T47D (cell line): ENCODE results near the gene PTCD1.
"Not testable (repeated sequence)": the region's sequence is repeated elsewhere in the genome, so short reads cannot be mapped to it uniquely, and the experiment has no call there.

Experiments used
- DNase-seq, 2 experiments: peaks; one replicate each; pipeline versions ENCODE4 v3.0.0 to v3.0.0-alpha.2; 2011 to 2012; ENCODE audit warnings: low read depth in 1 of 2, low spot score in 1 of 2
- JUND ChIP-seq: IDR thresholded peaks from 2 replicates; pipeline ENCODE4 v1.6.1; 2012; ENCODE audit warnings: low read depth
- in situ Hi-C: cut with HindIII; loops from 2 replicates; pipeline ENCODE4 v1.10.0; 2016; ENCODE audit warnings: low sequenced_read_pairs, low pct_unique_long_range_greater_than_20kb

PTCD1 gene

GRCh38 chr7:99397297-99397983 is 41.2 kb downstream of the PTCD1 start:
- in situ Hi-C loops, result no loop called here
- no peak for TF ChIP-seq JUND
- no peak for DNase-seq

DNA sequence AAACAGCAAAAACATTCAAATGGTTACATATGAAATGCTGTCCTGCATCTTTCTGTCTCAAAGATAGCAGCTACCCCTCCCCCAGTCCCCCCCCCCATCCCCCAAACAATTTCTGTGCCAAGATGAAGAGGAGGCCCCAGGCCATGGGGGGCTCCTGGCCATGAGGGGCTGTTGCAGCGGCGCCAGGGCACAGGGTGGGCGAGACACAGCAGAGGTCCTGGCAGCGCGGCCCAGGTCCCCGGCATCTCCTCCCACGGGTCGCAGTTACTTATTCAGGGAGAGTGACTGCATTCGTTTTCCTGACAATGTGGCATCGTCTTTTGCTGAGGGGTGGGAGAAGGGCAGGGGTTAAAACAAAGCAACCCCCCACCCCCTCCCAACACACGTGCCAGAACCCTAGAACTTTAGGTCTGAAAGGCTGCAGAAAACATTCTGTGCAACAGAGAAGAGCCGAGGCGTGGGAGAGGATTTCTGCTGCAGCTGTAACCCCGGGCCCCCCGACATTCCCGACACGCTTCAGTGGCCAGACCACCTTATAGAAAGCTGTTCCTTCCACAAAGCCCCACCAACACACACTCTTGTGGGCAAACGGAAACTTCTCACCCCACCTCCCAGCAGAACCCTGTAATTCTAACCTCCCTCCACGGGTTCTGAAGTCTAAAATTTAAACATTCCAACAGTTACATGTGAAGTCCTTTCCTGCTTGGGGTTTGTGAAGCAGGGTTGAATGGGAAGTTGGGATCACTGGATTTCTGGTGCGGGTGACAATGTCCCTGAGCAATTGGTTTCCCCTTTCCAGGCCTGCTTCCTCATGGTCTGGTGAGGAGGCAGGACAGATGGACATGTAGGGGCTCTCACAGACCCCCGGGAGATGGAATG is 41.9 kb downstream of the PTCD1 start:
- in situ Hi-C loops, result no loop called here
- TF ChIP-seq JUND, result no peak
- DNase-seq, result no peak

DNA sequence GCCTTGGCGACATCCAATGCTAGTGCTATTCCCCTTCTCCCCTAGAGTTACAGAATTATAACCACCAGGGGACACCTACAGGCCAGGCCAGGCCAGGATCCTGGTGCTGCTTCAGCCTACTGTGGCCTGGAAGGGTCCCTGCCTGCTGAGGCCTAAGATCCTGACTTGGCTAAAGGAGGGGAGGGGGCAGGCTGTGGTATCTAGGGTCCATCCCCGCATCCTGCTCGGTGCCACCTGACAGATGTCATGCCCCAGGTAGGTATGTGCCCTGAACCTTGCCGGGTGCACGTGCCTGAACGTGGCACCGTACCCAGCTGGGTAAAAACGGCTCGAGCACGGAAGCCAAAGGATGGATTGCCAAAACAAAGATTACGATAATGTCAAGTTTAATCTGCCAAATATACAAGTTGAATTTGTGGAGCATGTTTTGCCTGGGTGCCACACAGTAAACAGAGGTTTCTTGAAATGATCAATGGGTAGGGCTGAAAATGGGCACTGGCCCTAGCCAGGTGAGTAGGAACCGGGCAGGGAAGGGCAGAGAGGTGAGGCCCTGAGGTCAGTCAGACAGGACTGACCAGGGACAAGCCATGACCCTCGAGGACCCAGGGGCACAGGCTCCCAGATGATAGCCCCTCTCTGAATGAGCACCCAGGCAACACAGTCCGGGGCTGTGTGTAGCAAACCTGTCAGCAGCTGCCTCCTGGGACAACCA is 42.8 kb downstream of the PTCD1 start:
- DNase-seq, result no peak
- TF ChIP-seq JUND, result no peak
- in situ Hi-C loops, result no loop called here

DNA sequence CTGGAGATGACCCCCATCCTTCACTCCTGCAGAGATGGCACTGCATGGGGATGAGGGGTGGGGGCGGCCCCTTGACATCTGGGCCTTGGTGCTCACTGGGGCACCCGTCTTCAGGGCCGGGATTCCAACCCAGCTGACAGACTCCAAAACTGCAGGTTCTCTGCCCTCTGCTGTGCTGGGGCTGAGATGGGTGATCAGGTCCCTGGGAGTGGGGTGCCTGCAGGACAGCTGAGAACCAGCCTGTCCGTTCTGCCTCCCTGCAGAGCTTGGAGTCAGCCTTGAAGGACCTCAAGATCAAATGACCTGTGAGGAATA is 44.5 kb downstream of the PTCD1 start:
- in situ Hi-C loops, result no loop called here
- no peak for DNase-seq
- TF ChIP-seq JUND, result no peak

GRCh38 chr7:99393355-99394187 is 45.0 kb downstream of the PTCD1 start:
- no peak for TF ChIP-seq JUND
- DNase-seq, result no peak
- in situ Hi-C loops, result no loop called here

- DNase-seq, result no peak
- in situ Hi-C loops, result no loop called here
- TF ChIP-seq JUND, result no peak
Observed at GRCh38 chr7:99392659-99393354, 45.8 kb downstream of the PTCD1 start.

- TF ChIP-seq JUND, result no peak
- in situ Hi-C loops, result no loop called here
- no peak for DNase-seq
Observed at GRCh38 chr7:99392046-99392445, 46.6 kb downstream of the PTCD1 start.

GRCh38 chr7:99390941-99391602 is 47.5 kb downstream of the PTCD1 start:
- no peak for TF ChIP-seq JUND
- in situ Hi-C loops, result no loop called here
- no peak for DNase-seq

GRCh38 chr7:99389772-99390171 is 48.8 kb downstream of the PTCD1 start:
- TF ChIP-seq JUND, result no peak
- in situ Hi-C loops, result no loop called here
- DNase-seq, result no peak

DNA sequence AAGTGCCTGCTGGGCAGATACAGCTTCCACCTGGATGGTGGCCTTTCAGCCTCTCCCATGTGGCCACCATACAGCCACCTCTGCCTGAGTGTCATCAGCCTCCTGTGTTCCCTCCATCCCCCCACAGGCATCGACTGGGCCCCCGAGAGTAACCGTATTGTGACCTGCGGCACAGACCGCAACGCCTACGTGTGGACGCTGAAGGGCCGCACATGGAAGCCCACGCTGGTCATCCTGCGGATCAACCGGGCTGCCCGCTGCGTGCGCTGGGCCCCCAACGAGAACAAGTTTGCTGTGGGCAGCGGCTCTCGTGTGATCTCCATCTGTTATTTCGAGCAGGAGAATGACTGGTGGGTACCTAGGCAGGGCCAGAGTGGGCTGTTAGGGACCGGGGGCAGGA is 50.7 kb downstream of the PTCD1 start:
- no peak for DNase-seq

GRCh38 chr7:99387239-99387635 is 51.4 kb downstream of the PTCD1 start:
- in situ Hi-C loops, DNase-seq: not testable (repeated sequence)

More for the DNA sequence above, 50.7 kb downstream of the PTCD1 start:
- in situ Hi-C loops, result no loop called here
- TF ChIP-seq JUND, result no peak
